Naive B cell (primary cell): ENCODE data around the gene ARHGEF39. TPM values are rescaled to one million over a fixed set of nuclear protein-coding genes. Genes with fewer than 3 reads are reported as not detected.
"Not testable (repeated sequence)": the region's sequence is repeated elsewhere in the genome, so short reads cannot be mapped to it uniquely, and the experiment has no call there.

ENCODE experiments used
- ATAC-seq, 2 donors: fragments of 150-1000 bp; cut with Tn5 transposase; 2 replicates each; pipeline ENCODE4 v1.10.0; 2021; ENCODE audit warnings: low read depth in 2 of 2, mild to moderate bottlenecking in 2 of 2, moderate library complexity in 2 of 2
- DNase-seq: peaks from one replicate; pipeline ENCODE4 v3.0.0; 2022
- H3K27ac Mint-ChIP-seq, 6 donors: one replicate each; pipeline ENCODE4 v1.8.0; 2020 to 2022; ENCODE audit warnings: mild to moderate bottlenecking in 6 of 6, mixed read lengths in 6 of 6, moderate library complexity in 5 of 6, inconsistent platforms in 2 of 6
- H3K27me3 Mint-ChIP-seq, 3 donors: one replicate each; pipeline ENCODE4 v1.8.0; 2021 to 2022; ENCODE audit warnings: mixed read lengths in 3 of 3, mild to moderate bottlenecking in 1 of 3
- H3K36me3 Mint-ChIP-seq, 2 donors: one replicate each; pipeline ENCODE4 v1.8.0; 2020 to 2022; ENCODE audit warnings: mixed read lengths in 2 of 2, inconsistent platforms in 1 of 2, mild to moderate bottlenecking in 1 of 2
- H3K4me1 Mint-ChIP-seq, 3 donors: one replicate each; pipeline ENCODE4 v1.8.0; 2020 to 2022; ENCODE audit warnings: mixed read lengths in 3 of 3, inconsistent platforms in 1 of 3, mild to moderate bottlenecking in 1 of 3, moderate library complexity in 1 of 3
- H3K4me3 Mint-ChIP-seq, 8 donors: one replicate each; pipeline ENCODE4 v1.8.0; 2020 to 2022; ENCODE audit warnings: mild to moderate bottlenecking in 8 of 8, mixed read lengths in 8 of 8, moderate library complexity in 8 of 8, inconsistent platforms in 2 of 8
- H3K9me3 Mint-ChIP-seq, 7 donors: one replicate each; pipeline ENCODE4 v1.8.0; 2020 to 2022; ENCODE audit warnings: mixed read lengths in 7 of 7, mild to moderate bottlenecking in 5 of 7, inconsistent platforms in 2 of 7, moderate library complexity in 1 of 7
- polyA plus RNA-seq, 6 donors: library from polyadenylated mRNA; unstranded; fragments of 300-500 nt; fragmentation: Illumina TruSeq; gene quantifications; one replicate each; pipeline ENCODE4 v1.2.3, GENCODE V29; 2021; ENCODE audit warnings: low read depth in 6 of 6

ARHGEF39 gene
- polyA plus RNA-seq, 6 donors from 2014 or later = 0.90 to 4.0 (median 2.4) TPM

DNA sequence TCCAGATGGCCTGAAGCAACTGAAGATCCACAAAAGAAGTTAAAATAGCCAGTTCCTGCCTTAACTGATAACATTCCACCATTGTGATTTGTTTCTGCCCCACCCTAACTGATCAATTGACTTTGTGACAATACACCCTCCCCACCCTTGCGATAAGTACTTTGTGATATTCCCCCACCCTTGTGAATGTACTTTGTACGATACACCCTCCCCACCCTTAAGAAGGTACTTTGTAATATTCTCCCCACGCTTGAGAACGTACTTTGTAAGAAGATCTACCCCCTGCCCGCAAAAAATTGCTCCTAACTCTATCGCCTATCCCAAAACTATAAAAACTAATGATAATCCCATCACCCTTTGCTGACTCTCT is 28.1 kb downstream of the ARHGEF39 start:
- H3K9me3 Mint-ChIP-seq, H3K27me3 Mint-ChIP-seq, H3K36me3 Mint-ChIP-seq, DNase-seq, ATAC-seq: not testable (repeated sequence)
- Mint-ChIP-seq H3K4me1 (peaks cover 69 to 88% (median 84%) of the 10 kb centered on the region in 3 donors), H3K27ac (peak overlapping the region; percentile 90 to 99 (median 95)), H3K4me3 (peak overlapping the region; percentile 54 to 90 (median 76))

DNA sequence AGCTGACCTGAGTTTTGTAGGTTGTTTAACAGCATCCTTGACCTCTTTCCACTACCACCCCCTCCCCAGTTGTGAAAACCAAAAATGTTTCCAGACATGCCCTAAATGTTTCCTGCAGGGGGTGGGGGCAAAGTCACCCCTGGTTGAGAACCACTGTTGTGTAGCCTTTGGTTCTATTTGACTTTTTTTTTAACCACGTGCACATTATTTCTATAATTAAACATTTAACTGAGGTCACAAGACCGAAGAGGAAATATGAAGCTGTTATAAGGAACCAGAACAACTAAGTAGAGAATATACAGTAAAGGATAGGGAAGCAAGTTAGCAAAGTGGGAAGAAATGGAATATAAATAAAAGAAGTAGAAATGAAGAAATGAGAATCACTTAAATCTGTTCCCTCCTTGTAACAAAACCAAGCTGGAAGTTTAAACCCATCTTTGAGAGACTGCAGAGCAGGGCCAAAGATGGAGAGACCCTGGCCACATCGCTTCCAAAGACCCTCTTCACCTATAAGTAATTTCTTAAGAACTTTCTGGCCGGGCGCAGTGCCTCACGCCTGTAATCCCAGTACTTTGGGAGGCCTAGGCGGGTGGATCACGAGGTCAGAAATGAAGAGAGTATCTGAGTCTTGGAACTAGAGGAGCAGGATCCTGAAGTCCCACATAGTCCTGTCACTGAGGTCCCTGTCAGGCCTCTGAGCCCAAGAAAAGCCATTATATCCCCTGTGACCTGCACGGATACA is 28.7 kb downstream of the ARHGEF39 start:
- DNase-seq (peak; percentile 74), ATAC-seq (peak; percentile 78 to 83)
- Mint-ChIP-seq H3K4me1 (peaks cover 64 to 83% (median 79%) of the 10 kb centered on the region in 3 donors), H3K4me3 (peak overlapping the region; percentile 67 to 90 (median 76)), H3K27me3 (no peaks in the 10 kb centered on the region), H3K9me3 (peaks cover 0 to 6% (median 0%) of the 10 kb centered on the region in 7 donors), H3K36me3 (peaks cover 0 to 8% of the 10 kb centered on the region in 2 donors), H3K27ac (peak overlapping the region; percentile 90 to 99 (median 95))

DNA sequence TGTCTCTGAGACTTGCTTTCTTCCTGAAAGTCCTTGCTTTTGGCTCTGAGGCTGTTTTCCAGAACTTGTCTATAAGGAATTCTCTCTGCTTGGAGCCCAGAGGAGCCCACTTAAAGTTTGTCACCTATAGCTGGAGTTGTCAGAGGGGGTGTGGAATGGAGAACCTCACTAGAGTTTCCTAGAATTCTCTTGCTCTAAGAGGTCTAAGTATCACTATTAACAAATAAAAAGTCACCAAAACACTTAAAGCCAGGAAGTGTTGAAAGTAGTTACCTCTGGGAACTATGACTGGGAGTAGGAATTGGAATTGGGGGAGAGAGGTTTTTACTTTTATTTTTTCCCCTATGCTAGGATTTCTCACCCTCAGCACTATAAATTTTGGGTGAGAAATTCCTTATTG is 29.3 kb downstream of the ARHGEF39 start:
- H3K9me3 Mint-ChIP-seq = peaks cover 0 to 6% (median 0%) of the 10 kb centered on the region in 7 donors
- H3K4me3 Mint-ChIP-seq = peak overlapping the region; percentile 67 to 90 (median 76)
- DNase-seq (no peak), ATAC-seq (no peak)
- peaks cover 60 to 77% (median 73%) of the 10 kb centered on the region in 3 donors for H3K4me1 Mint-ChIP-seq
- no peaks in the 10 kb centered on the region for H3K27me3 Mint-ChIP-seq
- peak overlapping the region; percentile 90 to 99 (median 95) for H3K27ac Mint-ChIP-seq
- H3K36me3 Mint-ChIP-seq = peaks cover 0 to 7% of the 10 kb centered on the region in 2 donors

DNA sequence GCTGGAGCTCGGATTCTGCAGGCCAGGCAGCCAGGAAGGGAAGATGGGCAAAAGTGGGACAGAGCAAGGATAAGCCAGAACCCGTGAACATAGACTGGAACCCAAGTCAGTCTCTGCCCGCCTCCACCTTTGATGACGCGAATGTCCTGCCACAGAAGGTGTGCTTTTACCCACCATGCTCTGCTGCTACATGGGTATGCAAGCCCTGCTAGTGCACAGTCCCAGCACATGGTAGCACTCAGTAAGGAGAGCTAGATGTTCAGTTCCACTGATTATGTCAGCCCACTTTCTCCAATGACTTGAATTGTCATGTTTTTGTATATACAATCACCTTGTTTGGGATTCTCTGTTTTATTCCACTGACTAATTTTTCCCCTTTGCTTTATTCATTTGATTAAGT is 35.4 kb downstream of the ARHGEF39 start:
- Mint-ChIP-seq H3K36me3 (no peaks in the 10 kb centered on the region), H3K4me1 (peaks cover 31 to 65% (median 50%) of the 10 kb centered on the region in 3 donors), H3K27ac (peak overlapping the region in 3 of 6 donors; percentile 20 to 77 (median 36)), H3K9me3 (no peaks in the 10 kb centered on the region), H3K27me3 (no peaks in the 10 kb centered on the region), H3K4me3 (no peak overlapping the region)
- ATAC-seq (no peak), DNase-seq (no peak)

DNA sequence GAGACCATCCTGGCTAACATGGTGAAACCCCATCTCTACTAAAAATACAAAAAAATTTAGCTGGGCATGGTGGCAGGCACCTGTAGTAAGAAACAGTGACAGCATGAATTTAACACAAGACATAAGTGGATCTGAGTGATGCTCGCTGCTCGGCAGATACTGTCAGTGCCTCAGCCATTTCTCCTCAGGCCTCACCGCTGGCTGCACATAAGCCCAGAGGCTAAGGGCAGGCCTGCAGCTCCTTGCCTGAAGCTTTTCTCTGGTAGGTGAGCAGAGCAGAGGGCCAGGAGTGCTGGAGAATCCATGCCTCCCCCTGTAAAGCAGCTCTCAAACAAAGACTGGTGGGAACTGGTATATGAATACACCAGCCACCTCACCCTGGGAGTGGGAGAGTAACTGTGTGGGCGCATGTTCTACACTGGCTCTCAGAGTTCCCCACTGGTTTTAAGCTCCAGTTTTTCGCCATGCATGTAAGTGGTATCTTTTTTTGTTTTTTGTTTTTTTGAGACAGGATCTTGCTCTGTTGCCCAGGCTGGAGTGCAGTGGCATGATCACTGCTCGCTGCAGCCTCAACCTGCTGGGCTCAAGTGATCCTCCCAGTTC is 36.5 kb downstream of the ARHGEF39 start:
- no peak for ATAC-seq
- Mint-ChIP-seq H3K36me3 (no peaks in the 10 kb centered on the region), H3K27ac (peak overlapping the region in 1 of 6 donors; percentile 33)

DNA sequence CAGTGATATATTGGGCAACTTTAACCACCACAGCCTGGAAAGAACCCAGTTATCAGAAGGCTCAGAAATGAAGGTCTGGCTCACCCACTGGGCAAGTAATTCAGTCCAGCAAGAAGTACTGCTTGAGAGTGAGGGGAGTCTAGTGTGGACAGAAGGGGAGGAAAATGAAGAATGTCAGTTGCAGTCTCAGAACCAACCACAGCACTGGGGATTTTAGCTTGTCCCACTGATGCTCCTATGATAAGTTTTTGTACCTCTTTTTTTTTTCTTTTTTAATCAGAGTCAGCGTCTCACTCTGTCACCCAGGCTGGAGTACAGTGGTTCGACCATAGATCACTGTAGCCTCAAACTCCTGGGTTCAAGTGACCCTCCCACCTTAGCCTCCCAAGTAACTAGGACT is 37.4 kb downstream of the ARHGEF39 start:
- no peak for DNase-seq
- Mint-ChIP-seq H3K27ac (peak overlapping the region; percentile 12 to 80 (median 70)), H3K4me3 (peak overlapping the region in 3 of 8 donors; percentile 9 to 76 (median 71))

More for the DNA sequence above, 36.5 kb downstream of the ARHGEF39 start:
- Mint-ChIP-seq H3K4me3 (no peak overlapping the region), H3K9me3 (no peaks in the 10 kb centered on the region), H3K27me3 (no peaks in the 10 kb centered on the region), H3K4me1 (peaks cover 21 to 59% (median 42%) of the 10 kb centered on the region in 3 donors)
- DNase-seq = no peak

DNA sequence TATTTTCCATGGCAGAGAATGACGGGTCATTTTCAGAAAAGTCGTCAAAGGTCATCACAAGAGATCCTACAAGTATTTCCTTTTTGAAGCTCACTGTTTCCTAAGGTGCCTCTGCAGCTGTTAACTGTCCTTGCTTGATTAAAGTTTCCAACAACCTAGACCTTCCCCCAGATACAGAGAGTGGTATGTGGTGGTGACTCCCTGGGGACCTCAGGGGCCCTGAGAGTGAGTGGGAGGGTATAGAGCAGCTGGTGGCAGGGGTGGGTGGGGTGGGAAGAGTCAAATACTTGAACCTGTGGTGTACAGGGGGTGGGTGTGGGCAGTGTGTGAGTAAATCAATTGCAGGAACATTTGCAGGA is 45.2 kb downstream of the ARHGEF39 start:
- Mint-ChIP-seq H3K4me1 (peaks cover 67 to 81% (median 78%) of the 10 kb centered on the region in 3 donors), H3K4me3 (peak overlapping the region; percentile 86 to 100 (median 98)), H3K9me3 (peaks cover 0 to 2% (median 0%) of the 10 kb centered on the region in 7 donors), H3K36me3 (peaks cover 1 to 28% of the 10 kb centered on the region in 2 donors), H3K27ac (peak overlapping the region; percentile 93 to 99 (median 98)), H3K27me3 (no peaks in the 10 kb centered on the region)
- no peak for DNase-seq
- peak; percentile 60 to 61 for ATAC-seq

More for the DNA sequence above, 37.4 kb downstream of the ARHGEF39 start:
- Mint-ChIP-seq H3K9me3 (no peaks in the 10 kb centered on the region), H3K4me1 (peaks cover 18 to 54% (median 38%) of the 10 kb centered on the region in 3 donors), H3K36me3 (no peaks in the 10 kb centered on the region), H3K27me3 (no peaks in the 10 kb centered on the region)
- peak in 1 of 2 donors; percentile 30 for ATAC-seq

DNA sequence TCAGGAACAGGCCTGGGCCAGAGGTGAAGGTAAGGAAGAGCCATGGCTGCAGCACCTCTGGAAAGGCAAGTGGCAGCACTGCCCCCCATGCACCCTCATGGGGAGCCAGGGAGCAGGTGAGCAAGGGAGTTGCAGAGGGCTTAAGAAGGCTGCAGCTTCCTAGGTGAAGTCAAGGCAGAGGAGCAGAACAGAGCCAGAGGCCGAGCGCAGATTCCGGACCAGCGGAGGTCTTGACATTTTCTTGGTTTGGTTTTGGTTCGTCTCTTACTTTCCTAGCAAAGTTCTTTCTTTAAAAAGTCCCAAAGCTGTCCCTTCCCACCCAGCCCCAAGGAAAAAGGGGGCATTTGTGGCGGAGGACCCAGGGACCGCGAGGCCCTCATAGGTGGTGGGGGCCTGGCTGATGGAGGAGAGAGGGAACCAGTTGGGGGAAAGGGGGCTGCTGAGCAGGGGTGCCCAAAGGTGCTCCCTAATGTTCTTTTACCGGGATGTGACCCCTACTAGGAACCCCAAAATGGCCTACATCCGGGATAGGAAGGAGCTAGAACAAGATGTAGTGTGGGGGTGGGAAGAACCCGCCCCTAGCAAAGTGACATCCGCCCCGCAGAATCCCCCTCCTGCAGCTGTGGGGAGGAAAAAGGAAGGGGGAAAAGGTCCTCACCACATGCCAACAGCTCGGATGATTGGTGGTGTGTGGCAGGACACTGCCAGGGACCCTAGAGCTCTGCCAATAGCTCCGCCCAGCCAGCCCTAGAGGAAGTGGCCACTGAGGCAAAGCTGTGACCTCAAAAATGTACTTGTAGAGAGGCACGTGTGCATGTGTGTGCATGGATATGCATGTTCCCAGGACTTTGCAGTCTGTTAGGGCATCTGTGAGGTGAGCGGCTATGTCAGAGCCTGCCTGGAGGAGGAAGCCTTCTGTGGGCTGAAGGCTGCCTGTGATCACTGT is 45.9 kb downstream of the ARHGEF39 start:
- Mint-ChIP-seq H3K9me3 (peaks cover 0 to 2% (median 0%) of the 10 kb centered on the region in 7 donors), H3K27me3 (no peaks in the 10 kb centered on the region), H3K27ac (peak overlapping the region; percentile 93 to 99 (median 98)), H3K36me3 (peaks cover 8 to 34% of the 10 kb centered on the region in 2 donors), H3K4me3 (peak overlapping the region; percentile 86 to 100 (median 98)), H3K4me1 (peaks cover 74 to 83% (median 78%) of the 10 kb centered on the region in 3 donors)
- DNase-seq (peak; percentile 86), ATAC-seq (peak; percentile 57 to 64)

DNA sequence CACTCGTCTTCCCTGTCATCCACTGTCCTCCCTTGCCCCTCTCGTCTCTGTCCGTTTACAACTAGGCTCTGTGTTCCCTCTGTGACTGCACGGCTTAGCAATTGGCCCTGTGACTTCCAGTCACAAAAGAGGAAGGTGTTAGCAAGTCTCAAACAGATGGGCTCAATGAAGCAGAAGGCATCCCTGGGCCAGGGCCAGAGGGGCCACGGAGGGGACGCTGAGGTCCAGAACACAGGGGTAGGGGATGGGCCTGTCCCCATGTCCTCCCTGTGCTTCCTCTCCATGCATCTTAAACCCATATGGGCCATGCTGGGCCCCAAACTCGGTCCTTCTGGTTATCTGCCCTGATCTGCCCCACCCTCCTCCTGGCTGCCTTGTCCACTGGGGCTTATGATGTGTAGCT is 46.7 kb downstream of the ARHGEF39 start, which contains the start of gene CD72:
Gene CD72 (minus strand): TSS at position 89 of the 403 bp plus-strand sequence. CDS start 110 bp downstream, outside the sequence.
- peak; percentile 48 to 57 for ATAC-seq
- peak within 1 kb of the TSS; percentile 86 to 100 (median 98) for H3K4me3 Mint-ChIP-seq
- peaks cover 79 to 91% (median 86%) of the 10 kb centered on the region in 3 donors for H3K4me1 Mint-ChIP-seq

DNA sequence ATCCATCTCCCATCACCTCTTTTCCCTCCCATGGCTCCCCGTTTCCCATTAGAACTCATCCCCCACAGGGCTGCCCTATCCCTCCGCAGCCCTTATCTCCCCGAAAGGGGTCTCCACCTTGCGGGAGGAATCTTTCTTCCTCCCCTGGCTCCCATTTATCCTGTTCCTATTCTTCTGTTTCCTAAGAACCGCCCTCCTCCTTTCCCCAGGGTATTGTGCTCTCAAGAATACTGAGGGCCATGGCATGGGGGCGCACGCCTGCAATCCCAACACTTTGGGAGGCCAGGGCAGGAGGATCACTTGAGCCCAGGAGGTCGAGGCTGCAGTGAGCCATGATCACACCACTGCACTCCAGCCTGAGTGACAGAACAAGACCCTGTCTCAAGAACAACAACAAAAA is 47.4 kb downstream of the ARHGEF39 start:
- DNase-seq (no peak), ATAC-seq (no peak)
- Mint-ChIP-seq H3K36me3 (peaks cover 18 to 50% of the 10 kb centered on the region in 2 donors), H3K27ac (peak overlapping the region; percentile 93 to 99 (median 98)), H3K4me3 (peak overlapping the region; percentile 86 to 100 (median 98)), H3K9me3 (peaks cover 0 to 2% (median 0%) of the 10 kb centered on the region in 7 donors), H3K4me1 (peaks cover 87 to 98% (median 91%) of the 10 kb centered on the region in 3 donors), H3K27me3 (no peaks in the 10 kb centered on the region)

More for the DNA sequence above, 46.7 kb downstream of the ARHGEF39 start, which contains the start of gene CD72:
- H3K36me3 Mint-ChIP-seq = peaks cover 11 to 42% of the 10 kb centered on the region in 2 donors
- peak within 1 kb of the TSS; percentile 93 to 99 (median 98) for H3K27ac Mint-ChIP-seq
- DNase-seq = peak; percentile 80
- H3K27me3 Mint-ChIP-seq = no peaks in the 10 kb centered on the region
- H3K9me3 Mint-ChIP-seq = peaks cover 0 to 2% (median 0%) of the 10 kb centered on the region in 7 donors

DNA sequence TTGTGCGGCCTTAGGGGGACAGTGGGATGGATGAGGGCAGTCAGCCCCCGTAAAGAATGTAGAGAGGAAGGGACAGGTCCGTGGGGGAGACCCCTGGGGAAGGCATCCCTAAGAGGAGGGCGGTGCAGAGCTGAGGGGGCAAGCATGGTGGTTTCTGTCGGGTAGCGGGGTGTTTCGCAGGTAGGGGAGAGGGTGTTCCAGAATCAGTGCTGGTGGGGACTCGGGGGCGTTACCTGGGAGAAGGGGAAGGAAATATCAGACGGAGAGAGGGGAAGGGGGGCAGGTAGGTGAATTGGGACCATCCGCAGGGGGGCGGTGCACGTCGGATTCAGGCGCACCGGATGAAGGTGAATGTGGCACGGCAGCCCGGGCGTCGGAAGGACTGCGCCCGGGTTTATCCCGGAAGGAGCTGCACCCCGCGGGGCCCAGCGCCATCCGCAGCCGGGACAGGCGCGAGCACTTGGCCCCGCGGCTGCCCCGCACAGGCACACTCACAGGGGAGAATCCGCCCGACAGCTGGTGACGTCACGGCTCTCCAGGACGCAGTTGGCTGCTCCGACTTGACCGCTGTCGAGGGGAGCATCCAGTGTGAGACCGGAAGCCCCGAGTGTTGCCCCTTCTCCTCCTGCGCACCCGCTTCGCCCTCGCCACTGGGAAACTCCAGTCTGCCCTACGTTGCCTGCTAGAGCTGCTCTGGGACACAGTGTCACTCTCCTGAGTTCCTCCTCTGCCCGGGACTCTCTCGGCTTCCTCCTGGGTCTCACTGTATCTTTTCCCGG is 48.1 kb downstream of the ARHGEF39 start:
- DNase-seq = peak; percentile 71
- peak overlapping the region; percentile 93 to 99 (median 98) for H3K27ac Mint-ChIP-seq
- peaks cover 86 to 100% (median 91%) of the 10 kb centered on the region in 3 donors for H3K4me1 Mint-ChIP-seq
- peaks cover 19 to 52% of the 10 kb centered on the region in 2 donors for H3K36me3 Mint-ChIP-seq
- H3K9me3 Mint-ChIP-seq = peaks cover 0 to 2% (median 0%) of the 10 kb centered on the region in 7 donors
- peak overlapping the region; percentile 86 to 100 (median 98) for H3K4me3 Mint-ChIP-seq
- no peaks in the 10 kb centered on the region for H3K27me3 Mint-ChIP-seq
- peak; percentile 18 to 23 for ATAC-seq
